ENCODE data around the gene SLC6A6. TPM values are rescaled to one million over a fixed set of nuclear protein-coding genes. Genes with fewer than 3 reads are reported as not detected.

The SLC6A6 gene
- total RNA-seq, 1 experiment from 2014 or later, result 72.6 TPM

- H3K23me2 ChIP-seq (ENCODE audit: insufficient read length, low read depth, low read length, poor library complexity, severe bottlenecking), result no peaks in the 10 kb centered on the region
- no peak overlapping the region for H3K56ac ChIP-seq (ENCODE audit: insufficient read length, low read depth, low read length)
- H2AFZ ChIP-seq (ENCODE audit: low read length), result no peak overlapping the region
- no peaks in the 10 kb centered on the region for H3K27me3 ChIP-seq (ENCODE audit: insufficient read depth, low read length)
- peaks cover 21% of the 10 kb centered on the region for H3K4me1 ChIP-seq (ENCODE audit: insufficient read depth, low read length)
- Mint-ChIP-seq H3K4me1 (peaks cover 58 to 65% of the 10 kb centered on the region in 2 experiments), H3K4me3 (peak overlapping the region in 1 of 2 experiments; percentile 26; a peak in 2 of 5 replicates), H3K27ac (peak overlapping the region; percentile 72 to 87 (median 84); a peak in 6 of 7 replicates), H3K9me3 (no peaks in the 10 kb centered on the region), H3K36me3 (ENCODE audit: insufficient read depth in 1 of 3, low read depth in 3 of 3) (peaks cover 4 to 7% (median 6%) of the 10 kb centered on the region in 3 experiments; a peak in 4 of 7 replicates), H3K27me3 (ENCODE audit: low read depth) (no peaks in the 10 kb centered on the region; the same call in 1 of the 2 replicates)
- no peak overlapping the region for H3K23ac ChIP-seq (ENCODE audit: insufficient read length, low read depth, low read length)
- no peak overlapping the region for H2BK15ac ChIP-seq (ENCODE audit: low read depth, low read length)
- H4K5ac ChIP-seq (ENCODE audit: insufficient read length, low read depth, low read length), result no peak overlapping the region
- whole genome bisulfite sequencing (ENCODE audit: extremely low coverage, insufficient read length, low lambda C conversion rate), result no CpG with 5 or more reads among the region's 23 CpGs
- H3K79me2 ChIP-seq (ENCODE audit: insufficient read depth, low read length), result peaks cover 9% of the 10 kb centered on the region; the same call in 1 of the 2 replicates
- no peaks in the 10 kb centered on the region for H3K9me3 ChIP-seq (ENCODE audit: control insufficient read depth, low read depth, low read length)
- TF ChIP-seq CTCF (conservative IDR thresholded peaks at IDR 0.05), result no peak
- no peak overlapping the region for H3K14ac ChIP-seq (ENCODE audit: insufficient read depth, low read length)
- H2BK12ac ChIP-seq (ENCODE audit: insufficient read length, low read depth, low read length), result no peak overlapping the region
- no peak overlapping the region for H3K4me2 ChIP-seq (ENCODE audit: insufficient read depth, insufficient read length, low read length)
- peaks cover 4% of the 10 kb centered on the region for H3K79me1 ChIP-seq (ENCODE audit: insufficient read depth, low read depth, low read length, poor library complexity, severe bottlenecking)
- no peak overlapping the region for H2AK5ac ChIP-seq (ENCODE audit: insufficient read length, low read length)
- H4K20me1 ChIP-seq (ENCODE audit: control insufficient read depth, insufficient read depth, insufficient read length), result no peaks in the 10 kb centered on the region
- H3K9ac ChIP-seq (ENCODE audit: extremely low read depth, insufficient read length, low read length), result no peak overlapping the region
- H3K18ac ChIP-seq (ENCODE audit: insufficient read length, low read depth, low read length), result no peak overlapping the region
- no peak for DNase-seq
- H3K4ac ChIP-seq (ENCODE audit: low read depth, low read length), result no peak overlapping the region
- H4K8ac ChIP-seq (replicated peaks; ENCODE audit: insufficient read length, low read depth, low read length), result no peak overlapping the region
- H2BK5ac ChIP-seq (ENCODE audit: insufficient read length, low read length), result no peak overlapping the region
- no peak overlapping the region for H3T11ph ChIP-seq (ENCODE audit: low read length)
- no peak overlapping the region for H2BK120ac ChIP-seq (ENCODE audit: low read depth, low read length, poor library complexity, severe bottlenecking)
- H2BK20ac ChIP-seq (ENCODE audit: low read depth, low read length, poor library complexity, severe bottlenecking), result no peak overlapping the region
- no peak overlapping the region for H3K27ac ChIP-seq (ENCODE audit: insufficient read length, low read depth, low read length)
- no peak overlapping the region for H4K91ac ChIP-seq (ENCODE audit: insufficient read length, low read depth, low read length)
These were observed 22.5 kb downstream of the SLC6A6 start for GRCh38 chr3:14424711-14425580.

Data from H9 (cell line).